HG03575 (cell line): ENCODE measurements around the gene TRMT6.

Experiments used
- ATAC-seq: cut with Tn5 transposase; IDR thresholded peaks from one replicate; pipeline ENCODE4 v1.9.1; 2021; ENCODE audit not compliant: unreplicated experiment, insufficient number of reproducible peaks, low FRiP score; ENCODE audit errors: extremely low read depth

Gene TRMT6

GRCh38 chr20:5969348-5969935 is 19.1 kb upstream of the TRMT6 start:
- ATAC-seq, result no peak

GRCh38 chr20:5968462-5968861 is 18.1 kb upstream of the TRMT6 start:
- no peak for ATAC-seq

DNA sequence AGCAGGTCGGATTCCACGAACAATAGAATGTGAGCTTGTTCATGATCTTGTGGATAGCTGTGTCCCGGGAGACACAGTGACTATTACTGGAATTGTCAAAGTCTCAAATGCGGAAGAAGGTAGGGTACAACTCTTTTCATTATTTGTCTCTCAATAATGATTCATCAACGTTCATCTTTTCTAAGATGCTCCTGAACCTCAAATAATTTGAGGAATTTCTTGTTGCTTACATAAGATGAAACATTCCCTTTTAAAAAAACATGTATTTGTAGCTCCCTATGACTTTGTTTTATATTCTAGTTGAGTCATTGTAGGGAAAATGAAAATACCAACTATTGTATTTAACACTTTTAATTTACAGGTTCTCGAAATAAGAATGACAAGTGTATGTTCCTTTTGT is 17.1 kb upstream of the TRMT6 start:
- no peak for ATAC-seq

DNA sequence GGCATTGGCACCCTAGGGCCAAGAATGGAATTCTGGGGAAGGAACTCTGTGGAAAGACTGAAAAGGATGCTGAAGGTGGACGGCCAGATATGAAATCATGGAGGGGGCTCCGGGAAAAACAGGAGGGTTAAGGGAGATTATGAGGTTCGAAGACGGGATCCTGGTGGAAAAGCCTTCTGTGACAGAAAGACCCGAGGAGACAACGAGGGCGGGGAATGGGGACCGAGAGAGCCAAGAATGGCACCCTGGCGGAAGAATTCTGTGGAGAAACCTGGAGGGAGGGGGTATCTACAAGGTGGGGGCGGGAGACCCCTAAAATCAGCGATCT is 426 bp downstream of the TRMT6 start:
- ATAC-seq, result no peak

- no peak for ATAC-seq
These were observed 3.1 kb downstream of the TRMT6 start for GRCh38 chr20:5947276-5947675.

- ATAC-seq, result no peak
These were observed 4.4 kb downstream of the TRMT6 start for GRCh38 chr20:5945963-5946362.

DNA sequence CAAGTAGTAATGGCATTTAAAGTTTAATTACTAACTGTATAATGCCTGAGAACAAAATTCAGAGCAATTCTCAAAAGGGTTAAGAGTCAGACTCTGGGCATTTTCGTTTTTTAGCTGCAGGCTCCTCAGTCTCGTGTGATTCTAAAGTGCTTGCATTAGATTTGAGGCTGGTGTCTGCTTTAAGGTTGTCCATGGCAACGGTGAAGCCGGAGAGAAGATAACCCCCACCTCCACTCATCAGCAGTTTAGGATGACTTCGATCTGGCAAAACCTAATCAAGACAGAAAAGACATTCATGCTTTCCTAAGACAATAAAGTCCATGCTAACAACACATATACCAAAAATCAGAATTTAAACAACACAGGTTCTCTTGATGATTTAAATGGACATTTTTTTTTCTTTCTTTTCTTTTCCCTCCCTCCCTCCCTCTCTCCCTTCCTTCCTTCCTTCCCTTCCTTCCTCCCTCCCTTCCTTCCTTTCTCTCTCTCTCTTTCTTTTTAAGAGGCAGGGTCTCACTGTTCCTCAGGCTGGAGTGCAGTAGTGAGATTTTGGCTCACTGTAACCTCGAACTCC is 11.8 kb downstream of the TRMT6 start:
- no peak for ATAC-seq

- ATAC-seq, result no peak
These were observed 14.1 kb downstream of the TRMT6 start for GRCh38 chr20:5936238-5936637.

- no peak for ATAC-seq
These were observed 14.9 kb downstream of the TRMT6 start for GRCh38 chr20:5935384-5935783.

DNA sequence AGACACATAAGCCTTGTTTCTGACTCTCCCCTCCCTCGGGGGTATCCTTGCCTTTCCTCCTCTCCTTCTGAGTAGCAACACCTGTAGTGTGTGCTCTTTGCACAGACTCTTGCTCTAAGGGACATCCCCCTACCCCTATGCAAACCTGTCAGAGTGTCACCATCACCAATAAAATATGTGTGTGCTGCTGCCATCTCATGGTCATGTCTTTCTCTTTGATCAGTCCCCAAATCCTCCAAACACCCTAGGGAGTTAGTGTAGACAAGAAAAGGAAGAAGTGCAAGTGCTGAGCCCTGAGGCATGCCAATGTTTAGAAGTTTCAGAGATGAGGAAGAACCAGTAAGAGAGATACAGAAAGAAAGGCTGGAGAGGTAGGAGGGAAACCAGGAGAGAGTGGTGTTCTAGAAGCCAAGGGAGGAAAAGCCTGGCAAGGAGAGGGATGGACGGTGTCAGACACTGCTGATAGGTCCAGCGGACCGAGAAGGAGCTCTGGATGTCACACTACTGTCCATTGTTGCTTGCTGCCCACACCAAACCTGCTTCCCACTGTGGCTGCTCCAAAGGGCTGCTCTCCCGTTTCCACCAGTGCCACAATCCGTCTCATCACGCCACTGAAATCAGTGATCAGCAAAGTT is 16.4 kb downstream of the TRMT6 start:
- no peak for ATAC-seq

GRCh38 chr20:5932796-5933195 is 17.5 kb downstream of the TRMT6 start:
- no peak for ATAC-seq

- ATAC-seq, result no peak
These were observed 18.9 kb downstream of the TRMT6 start for GRCh38 chr20:5931411-5931810.

DNA sequence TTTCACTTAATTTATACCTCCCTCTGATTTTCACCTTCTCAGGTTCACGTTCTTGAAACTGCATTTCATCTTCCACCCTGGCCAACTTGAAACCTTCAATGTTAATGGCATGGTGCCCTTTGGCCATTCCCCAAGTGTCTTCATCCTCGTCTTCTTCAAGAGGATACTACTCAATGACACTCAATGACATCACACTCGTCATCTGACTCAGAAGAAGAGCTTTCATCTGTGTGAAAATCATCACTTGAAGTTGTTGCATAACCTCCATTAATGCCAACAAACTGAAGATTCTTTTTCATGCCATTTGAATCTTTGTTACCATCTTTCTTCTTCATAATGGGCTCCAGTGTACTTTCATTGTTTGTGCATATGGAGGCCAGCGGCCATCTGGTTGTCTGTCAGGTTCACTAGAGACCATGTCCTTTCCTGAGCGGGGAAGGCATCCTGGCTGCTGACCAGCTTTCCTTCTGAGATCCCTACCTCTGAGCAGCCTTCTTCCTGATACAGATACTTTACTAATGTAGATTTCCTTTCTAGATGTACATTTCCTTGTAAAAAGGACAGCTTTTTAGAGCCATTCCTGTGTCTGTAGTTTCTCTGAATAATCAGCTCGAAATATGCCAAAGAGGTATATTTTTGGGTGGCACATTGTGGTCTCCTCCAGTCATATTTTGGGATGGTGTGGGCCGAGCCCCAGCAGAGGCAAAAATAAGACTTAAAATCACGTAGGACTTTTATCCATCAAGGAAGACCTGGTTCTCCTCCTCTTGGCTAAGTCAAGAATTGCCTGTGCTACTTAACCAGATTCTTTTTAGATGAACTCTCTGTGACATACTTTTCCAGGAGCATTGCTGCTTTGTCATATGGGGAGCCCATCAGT is 21.3 kb downstream of the TRMT6 start:
- ATAC-seq, result no peak

GRCh38 chr20:5927749-5928462 is 22.4 kb downstream of the TRMT6 start:
- ATAC-seq, result no peak

GRCh38 chr20:5925551-5925950 is 24.8 kb downstream of the TRMT6 start:
- no peak for ATAC-seq

DNA sequence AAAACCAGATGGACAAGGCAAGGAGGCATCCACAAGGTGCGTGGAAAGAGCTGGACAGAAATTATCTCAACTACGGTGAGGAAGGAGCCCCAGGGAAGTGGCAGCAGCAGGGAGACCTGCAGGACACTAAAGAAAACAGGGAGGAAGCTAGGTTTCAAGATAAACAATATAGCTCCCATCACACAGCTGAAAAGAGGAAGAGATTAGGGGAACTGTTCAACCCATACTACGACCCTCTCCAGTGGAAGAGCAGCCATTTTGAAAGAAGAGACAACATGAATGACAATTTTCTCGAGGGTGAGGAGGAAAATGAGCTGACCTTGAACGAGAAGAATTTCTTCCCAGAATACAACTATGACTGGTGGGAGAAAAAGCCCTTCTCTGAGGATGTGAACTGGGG is 26.8 kb downstream of the TRMT6 start:
- ATAC-seq, result no peak

DNA sequence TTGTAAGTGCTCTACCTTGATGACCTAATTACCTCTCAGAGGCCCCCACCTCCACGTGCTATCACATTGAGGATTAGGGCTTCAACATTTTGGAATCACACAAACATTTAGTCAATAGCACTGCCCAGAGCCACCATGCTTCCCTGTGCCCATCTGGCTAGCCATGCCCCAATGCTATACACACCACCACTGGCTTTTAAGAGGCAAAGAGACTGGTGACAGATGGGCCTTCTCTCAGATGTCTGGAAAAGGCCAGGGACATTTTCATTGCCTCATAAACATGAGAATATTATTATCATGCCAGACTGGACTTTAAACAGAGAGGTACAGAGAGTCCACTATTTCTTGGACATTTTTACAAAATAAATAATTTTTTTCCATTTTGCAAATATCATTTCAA is 29.8 kb downstream of the TRMT6 start:
- no peak for ATAC-seq

DNA sequence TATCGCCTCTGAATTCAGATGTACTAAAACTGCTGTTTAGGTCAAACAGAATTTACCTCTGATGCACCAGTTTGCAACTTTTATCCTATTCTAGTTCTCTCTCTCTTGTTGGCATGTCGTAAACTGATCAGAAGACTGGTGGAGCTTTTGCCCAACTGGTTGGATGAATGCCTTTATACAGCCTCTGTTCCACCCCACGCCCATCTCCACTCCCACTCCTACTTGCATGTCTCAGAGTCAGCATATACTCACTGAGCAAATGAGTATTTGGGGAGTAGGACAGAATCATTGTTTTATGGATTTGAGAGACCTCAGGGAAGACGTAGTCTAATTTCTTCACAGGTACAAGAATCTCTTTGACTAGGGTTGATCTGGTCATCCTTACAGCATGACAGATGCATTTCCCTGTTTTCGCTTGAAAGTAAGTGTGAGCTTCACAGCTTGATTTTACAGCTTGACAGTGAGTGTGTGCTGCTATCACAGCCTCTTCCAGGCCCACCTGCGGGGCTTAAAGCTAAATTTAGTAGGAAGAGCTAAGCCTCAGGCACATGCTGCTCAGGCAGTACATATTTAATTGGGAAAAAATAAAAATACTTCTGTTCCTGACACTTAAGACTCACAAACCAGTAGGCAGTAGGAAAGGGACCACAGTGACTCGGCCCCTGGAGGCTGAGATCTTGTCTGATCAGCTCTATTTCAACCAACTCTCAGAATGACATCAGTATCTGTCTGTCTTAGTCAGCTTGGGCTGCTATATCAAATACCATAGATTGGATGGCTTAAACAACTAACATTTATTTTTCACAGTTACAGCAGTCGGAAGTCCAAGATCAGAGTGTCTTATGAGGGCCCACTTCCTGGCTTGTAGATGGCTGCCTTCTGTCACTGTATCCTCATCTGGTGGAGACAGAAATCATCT is 30.4 kb downstream of the TRMT6 start:
- no peak for ATAC-seq
